HG03521 (cell line): ENCODE measurements around the gene KCNMA1.

Experiments
- ATAC-seq: cut with Tn5 transposase; IDR thresholded peaks from one replicate; pipeline ENCODE4 v1.9.1; 2021; ENCODE audit warnings: mild to moderate bottlenecking, moderate library complexity; ENCODE audit not compliant: unreplicated experiment

KCNMA1 gene

GRCh38 chr10:77177161-77177560 lies 460.4 kb downstream of the KCNMA1 start:
- ATAC-seq, result no peak

GRCh38 chr10:77176232-77176631 lies 461.4 kb downstream of the KCNMA1 start:
- ATAC-seq, result no peak

DNA sequence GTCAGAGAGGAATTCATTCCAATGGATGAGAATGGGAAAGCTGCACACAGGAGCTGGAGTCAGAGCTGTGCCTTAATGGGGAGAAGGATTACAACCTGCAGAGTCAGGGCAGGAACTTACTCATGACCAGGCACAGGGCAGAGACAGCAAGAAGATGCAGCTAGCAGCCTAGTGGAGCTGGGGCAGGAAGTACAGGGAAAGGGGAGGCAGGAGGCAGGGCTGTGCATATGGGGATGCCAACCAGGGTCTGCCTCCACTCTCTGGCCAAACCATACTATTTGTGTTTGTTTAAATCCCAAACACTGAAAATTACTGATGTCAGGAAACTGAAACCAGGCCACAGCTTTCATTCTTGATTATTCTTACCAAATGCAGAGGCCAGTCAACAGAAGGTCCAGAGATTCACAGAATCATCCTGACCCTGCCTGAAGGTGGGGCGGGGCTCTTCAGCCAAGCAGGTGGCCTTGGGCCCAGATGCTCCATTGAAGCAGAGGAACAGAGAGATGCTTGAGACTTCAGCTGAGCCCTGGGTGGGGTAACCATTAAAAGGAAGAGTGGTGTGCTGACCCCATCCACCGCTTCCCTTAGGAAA lies 461.9 kb downstream of the KCNMA1 start:
- no peak for ATAC-seq

- peak; percentile 69 for ATAC-seq
These were observed 463.8 kb downstream of the KCNMA1 start for GRCh38 chr10:77173615-77174461.

GRCh38 chr10:77172086-77172485 lies 465.5 kb downstream of the KCNMA1 start:
- no peak for ATAC-seq

- no peak for ATAC-seq
These were observed 468.7 kb downstream of the KCNMA1 start for GRCh38 chr10:77168861-77169260.

- ATAC-seq, result no peak
These were observed 469.4 kb downstream of the KCNMA1 start for GRCh38 chr10:77168161-77168560.

DNA sequence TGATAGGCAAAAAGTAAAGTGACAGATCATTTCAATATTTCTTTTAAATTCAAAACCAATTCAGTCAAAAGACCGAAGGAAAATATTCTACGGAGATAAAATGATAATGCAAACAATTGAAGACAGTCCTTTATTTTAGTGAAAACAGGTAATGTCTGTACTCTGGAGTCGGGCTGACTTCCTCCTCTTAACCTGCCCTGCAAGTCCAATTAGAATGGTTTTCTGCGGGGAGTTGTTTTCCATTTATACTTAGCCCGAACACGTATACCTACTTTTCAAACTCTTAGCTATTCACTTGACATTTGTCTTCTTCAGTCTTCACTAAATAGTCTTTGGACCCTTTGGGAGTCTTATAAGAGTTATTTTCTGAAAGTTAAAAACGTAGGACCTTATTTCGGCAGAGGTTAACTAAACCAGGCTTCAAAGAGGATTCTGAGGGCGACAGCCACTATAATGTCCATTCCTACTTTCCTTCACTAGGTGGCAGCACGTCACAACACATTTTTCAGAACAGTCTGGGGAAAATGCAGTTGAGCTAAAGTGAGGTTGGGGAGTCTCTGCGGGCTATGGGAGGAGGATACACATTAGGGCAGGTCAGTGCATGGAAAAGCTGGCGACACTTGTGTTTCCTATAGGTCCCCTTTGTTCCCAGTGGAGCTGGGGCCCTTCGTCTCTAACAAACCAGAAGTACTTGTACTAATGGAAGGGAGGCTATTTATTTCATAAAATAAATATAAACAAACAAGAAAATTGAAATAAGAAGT lies 472.0 kb downstream of the KCNMA1 start:
- no peak for ATAC-seq

DNA sequence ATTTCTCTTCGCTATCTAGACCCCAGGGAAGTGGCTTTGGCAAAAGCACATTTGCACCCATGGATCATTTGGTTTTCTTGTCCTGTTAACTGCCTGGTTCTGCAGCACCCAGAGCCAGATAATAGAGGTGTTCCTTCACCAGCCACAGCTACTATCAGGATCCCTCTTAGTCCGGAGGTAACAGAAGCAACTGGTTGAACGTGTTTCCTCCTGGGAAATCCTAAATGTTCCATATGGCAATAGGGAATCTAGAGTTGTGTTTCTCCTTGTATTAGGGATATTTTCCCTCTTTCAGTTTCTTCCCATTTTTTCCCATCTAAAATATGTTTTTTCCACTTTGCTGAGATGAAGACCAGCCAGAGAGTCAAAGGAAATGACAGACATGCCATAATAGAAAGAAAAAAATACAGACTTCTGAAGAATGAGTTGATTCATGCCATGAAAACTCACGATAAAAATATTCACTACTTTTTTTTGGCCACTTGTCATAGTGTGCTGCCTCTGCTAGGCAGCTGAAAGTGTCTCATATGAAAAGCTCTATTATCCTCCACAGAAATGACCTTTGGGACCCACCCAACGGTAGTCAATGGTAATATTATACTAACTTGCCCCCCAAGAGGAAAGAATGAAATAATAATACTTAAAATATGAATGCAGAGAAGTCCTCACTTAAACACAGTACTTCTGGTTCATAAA lies 472.8 kb downstream of the KCNMA1 start:
- ATAC-seq, result no peak

DNA sequence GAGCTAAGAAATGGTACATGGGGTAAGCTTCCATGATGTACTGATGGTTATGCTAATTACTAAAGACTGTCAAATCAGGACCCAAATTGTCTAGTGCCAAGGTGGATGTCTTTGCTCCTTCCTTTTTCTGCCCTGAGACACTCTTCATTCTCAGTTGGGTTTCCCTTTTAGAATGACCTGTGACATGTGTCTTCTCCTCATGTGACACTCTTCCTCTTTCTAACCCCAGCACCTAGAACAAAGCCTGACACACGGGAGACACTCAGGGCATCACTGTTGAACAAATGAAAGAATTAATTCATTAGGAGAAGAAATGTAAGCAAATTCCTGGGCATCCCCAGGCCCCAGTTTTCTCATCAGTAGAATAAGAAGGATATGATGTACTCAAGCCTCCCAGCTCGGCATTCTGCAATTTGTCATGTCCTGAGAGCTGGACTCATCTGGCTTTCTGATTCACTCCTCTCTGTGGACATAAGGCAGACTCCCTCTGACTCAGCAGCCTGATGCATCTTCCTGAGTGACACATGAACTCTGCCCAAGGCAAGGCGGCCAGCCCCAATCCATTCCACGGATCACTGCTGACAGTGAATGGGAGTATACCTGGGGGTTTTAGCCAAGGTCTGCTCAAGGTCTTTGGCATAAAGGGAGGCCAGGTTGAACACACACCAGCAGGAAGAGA lies 473.8 kb downstream of the KCNMA1 start:
- no peak for ATAC-seq

- no peak for ATAC-seq
These were observed 474.9 kb downstream of the KCNMA1 start for GRCh38 chr10:77162697-77163096.

GRCh38 chr10:77160679-77161078 lies 476.9 kb downstream of the KCNMA1 start:
- no peak for ATAC-seq

DNA sequence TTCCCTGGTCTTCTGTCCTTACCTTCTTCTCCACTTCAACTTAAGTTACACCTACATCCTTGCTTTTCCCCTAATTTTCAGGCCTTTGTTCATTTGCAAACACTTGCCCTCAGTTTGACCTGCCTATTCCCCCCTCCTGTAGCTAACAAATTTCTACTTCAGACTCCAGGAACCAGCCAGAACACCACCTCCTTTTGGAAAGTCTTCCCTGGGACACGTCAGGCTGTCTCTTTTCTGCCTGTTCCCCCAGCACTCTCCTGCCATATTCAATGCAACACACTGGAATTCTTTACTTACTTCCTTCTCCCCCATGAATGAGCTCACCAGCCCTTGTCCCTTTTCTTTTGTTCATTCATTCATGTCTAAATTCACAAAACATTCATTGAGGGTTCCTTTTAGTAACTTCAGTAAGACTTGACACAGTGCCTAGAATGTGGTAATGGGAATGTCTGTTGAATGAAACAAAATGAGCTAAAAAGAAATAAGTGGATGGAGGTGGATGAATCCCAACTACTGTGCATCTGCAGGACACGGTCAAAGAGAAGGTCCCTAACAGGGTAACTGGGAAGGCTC lies 478.0 kb downstream of the KCNMA1 start:
- no peak for ATAC-seq

- no peak for ATAC-seq
These were observed 478.9 kb downstream of the KCNMA1 start for GRCh38 chr10:77158666-77159065.

DNA sequence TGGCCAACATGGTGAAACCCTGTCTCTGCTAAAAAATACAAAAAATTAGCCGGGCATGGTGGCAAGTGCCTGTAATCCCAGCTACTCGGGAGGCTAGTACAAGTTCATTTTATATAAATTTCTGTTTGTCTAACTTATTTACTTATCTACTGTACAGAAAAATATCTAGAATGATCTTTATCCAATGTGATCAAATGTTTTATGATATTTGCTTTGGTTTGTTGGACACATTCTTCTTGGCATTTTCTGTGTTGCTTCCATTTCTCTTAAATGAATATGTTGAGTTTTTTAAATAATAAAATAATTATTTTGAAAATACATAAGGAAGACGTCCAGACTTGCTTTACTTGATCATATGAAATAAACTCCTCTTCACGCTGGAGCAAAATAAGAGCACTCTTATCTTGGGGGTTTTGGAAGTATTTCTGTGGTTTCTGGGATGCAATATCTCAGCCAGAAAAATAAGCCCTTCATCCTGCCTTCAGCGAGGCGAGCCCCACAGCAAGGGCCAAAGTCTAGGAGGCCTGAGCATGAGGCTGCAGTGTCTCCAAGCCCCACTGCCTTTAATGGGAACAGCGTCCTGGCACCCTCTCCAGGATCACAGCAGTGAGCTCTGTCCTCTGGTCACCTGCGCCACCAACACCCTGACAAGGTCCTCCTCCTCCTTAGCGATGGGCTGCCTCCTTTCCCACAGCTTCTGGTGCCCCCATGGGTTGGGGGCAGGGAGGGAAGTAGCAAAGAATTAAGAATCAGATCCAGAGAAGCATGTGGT lies 480.2 kb downstream of the KCNMA1 start:
- no peak for ATAC-seq

DNA sequence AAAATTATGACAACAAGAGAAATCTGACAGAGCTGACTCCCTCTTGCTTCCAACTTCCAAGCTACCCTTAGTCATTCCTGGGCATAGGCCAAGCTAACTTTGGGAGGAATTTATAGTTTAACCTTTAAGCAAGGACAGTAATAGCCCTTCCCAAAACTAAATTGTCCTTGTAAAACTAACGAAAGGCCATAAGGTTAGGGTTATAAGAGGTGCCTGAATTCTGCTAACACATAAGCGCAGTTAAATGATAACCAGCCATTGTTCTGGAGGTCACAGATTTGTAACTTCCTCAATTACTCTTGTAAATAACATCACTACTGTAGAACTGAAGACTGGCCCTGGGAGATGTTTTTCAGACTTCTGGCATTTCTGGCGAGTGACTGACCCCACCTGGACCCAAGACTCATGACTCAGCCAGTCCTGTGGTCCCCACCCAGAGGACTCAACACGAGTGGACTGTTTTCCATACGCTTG lies 481.2 kb downstream of the KCNMA1 start:
- no peak for ATAC-seq

GRCh38 chr10:77152256-77152655 lies 485.4 kb downstream of the KCNMA1 start:
- no peak for ATAC-seq

- ATAC-seq, result no peak
These were observed 486.2 kb downstream of the KCNMA1 start for GRCh38 chr10:77151408-77151807.

- no peak for ATAC-seq
These were observed 487.9 kb downstream of the KCNMA1 start for GRCh38 chr10:77149706-77150105.
